ENCODE results near the gene INCENP.
"Not testable (repeated sequence)": the region's sequence is repeated elsewhere in the genome, so short reads cannot be mapped to it uniquely, and the experiment has no call there.

The INCENP gene

GRCh38 chr11:62123669-62124185 lies at the start of gene INCENP:
Gene INCENP (plus strand): TSS chr11:62124011. CDS start chr11:62128162, 4,151 bp downstream.
- H3K27me3 ChIP-seq (ENCODE audit: control insufficient read depth in 1 of 2, insufficient read depth in 2 of 2, low read length in 2 of 2) = no peaks in the 10 kb centered on the region
- peak within 1 kb of the TSS; percentile 93 to 96 for H3K9ac ChIP-seq (ENCODE audit: low read depth in 1 of 2, low read length in 2 of 2)
- no peaks in the 10 kb centered on the region for H3K9me3 ChIP-seq (ENCODE audit: control insufficient read depth in 1 of 2, low read length in 2 of 2)
- H3K36me3 ChIP-seq (ENCODE audit: control insufficient read depth in 1 of 2, insufficient read depth in 2 of 2, low read length in 2 of 2) = peaks cover 0 to 7% of the 10 kb centered on the region in 2 donors
- H3K4me3 ChIP-seq (ENCODE audit: low read depth in 1 of 2, low read length in 2 of 2) = peak within 1 kb of the TSS; percentile 94 to 98
- H3K27ac ChIP-seq (ENCODE audit: low read depth, low read length) = peak within 1 kb of the TSS; percentile 50
- H3K4me1 ChIP-seq (ENCODE audit: control insufficient read depth in 1 of 2, insufficient read depth in 2 of 2, low read length in 2 of 2) = peaks cover 14 to 15% of the 10 kb centered on the region in 2 donors

GRCh38 chr11:62075438-62075837 lies 48.4 kb upstream of the INCENP start:
- Histone ChIP-seq H3K4me3 (ENCODE audit: low read depth in 1 of 2, low read length in 2 of 2) (no peak overlapping the region), H3K4me1 (ENCODE audit: control insufficient read depth in 1 of 2, insufficient read depth in 2 of 2, low read length in 2 of 2) (no peaks in the 10 kb centered on the region), H3K27ac (ENCODE audit: low read depth, low read length) (no peak overlapping the region), H3K9ac (ENCODE audit: low read depth in 1 of 2, low read length in 2 of 2) (no peak overlapping the region), H3K36me3 (ENCODE audit: control insufficient read depth in 1 of 2, insufficient read depth in 2 of 2, low read length in 2 of 2) (no peaks in the 10 kb centered on the region), H3K27me3 (ENCODE audit: control insufficient read depth in 1 of 2, insufficient read depth in 2 of 2, low read length in 2 of 2) (no peaks in the 10 kb centered on the region), H3K9me3 (ENCODE audit: control insufficient read depth in 1 of 2, low read length in 2 of 2) (no peaks in the 10 kb centered on the region)

- H3K27me3 ChIP-seq (ENCODE audit: control insufficient read depth in 1 of 2, insufficient read depth in 2 of 2, low read length in 2 of 2) = no peaks in the 10 kb centered on the region
- H3K4me1 ChIP-seq (ENCODE audit: control insufficient read depth in 1 of 2, insufficient read depth in 2 of 2, low read length in 2 of 2) = no peaks in the 10 kb centered on the region
- H3K27ac ChIP-seq (ENCODE audit: low read depth, low read length) = no peak overlapping the region
- H3K4me3 ChIP-seq (ENCODE audit: low read depth in 1 of 2, low read length in 2 of 2) = no peak overlapping the region
- H3K9ac ChIP-seq (ENCODE audit: low read depth in 1 of 2, low read length in 2 of 2) = no peak overlapping the region
- H3K9me3 ChIP-seq (ENCODE audit: control insufficient read depth in 1 of 2, low read length in 2 of 2) = no peaks in the 10 kb centered on the region
- H3K36me3 ChIP-seq (ENCODE audit: control insufficient read depth in 1 of 2, insufficient read depth in 2 of 2, low read length in 2 of 2) = no peaks in the 10 kb centered on the region
Measured at GRCh38 chr11:62077132-62077531, 46.7 kb upstream of the INCENP start.

GRCh38 chr11:62081378-62082291 lies 42.2 kb upstream of the INCENP start:
- Histone ChIP-seq H3K36me3 (ENCODE audit: control insufficient read depth in 1 of 2, insufficient read depth in 2 of 2, low read length in 2 of 2) (no peaks in the 10 kb centered on the region), H3K9ac (ENCODE audit: low read depth in 1 of 2, low read length in 2 of 2) (no peak overlapping the region), H3K4me3 (ENCODE audit: low read depth in 1 of 2, low read length in 2 of 2) (no peak overlapping the region), H3K27me3 (ENCODE audit: control insufficient read depth in 1 of 2, insufficient read depth in 2 of 2, low read length in 2 of 2) (no peaks in the 10 kb centered on the region), H3K4me1 (ENCODE audit: control insufficient read depth in 1 of 2, insufficient read depth in 2 of 2, low read length in 2 of 2) (no peaks in the 10 kb centered on the region), H3K27ac (ENCODE audit: low read depth, low read length) (no peak overlapping the region), H3K9me3 (ENCODE audit: control insufficient read depth in 1 of 2, low read length in 2 of 2) (no peaks in the 10 kb centered on the region)

- no peak overlapping the region for H3K27ac ChIP-seq (ENCODE audit: low read depth, low read length)
- H3K9me3 ChIP-seq (ENCODE audit: control insufficient read depth in 1 of 2, low read length in 2 of 2) = no peaks in the 10 kb centered on the region
- no peak overlapping the region for H3K9ac ChIP-seq (ENCODE audit: low read depth in 1 of 2, low read length in 2 of 2)
- no peaks in the 10 kb centered on the region for H3K36me3 ChIP-seq (ENCODE audit: control insufficient read depth in 1 of 2, insufficient read depth in 2 of 2, low read length in 2 of 2)
- no peak overlapping the region for H3K4me3 ChIP-seq (ENCODE audit: low read depth in 1 of 2, low read length in 2 of 2)
- H3K27me3 ChIP-seq (ENCODE audit: control insufficient read depth in 1 of 2, insufficient read depth in 2 of 2, low read length in 2 of 2) = no peaks in the 10 kb centered on the region
- H3K4me1 ChIP-seq (ENCODE audit: control insufficient read depth in 1 of 2, insufficient read depth in 2 of 2, low read length in 2 of 2) = no peaks in the 10 kb centered on the region
Measured at GRCh38 chr11:62082292-62082657, 41.5 kb upstream of the INCENP start.

GRCh38 chr11:62084801-62085200 lies 39.0 kb upstream of the INCENP start:
- H3K9ac ChIP-seq (ENCODE audit: low read depth in 1 of 2, low read length in 2 of 2); H3K27me3 ChIP-seq (ENCODE audit: control insufficient read depth in 1 of 2, insufficient read depth in 2 of 2, low read length in 2 of 2); H3K27ac ChIP-seq (ENCODE audit: low read depth, low read length); H3K4me1 ChIP-seq (ENCODE audit: control insufficient read depth in 1 of 2, insufficient read depth in 2 of 2, low read length in 2 of 2); H3K4me3 ChIP-seq (ENCODE audit: low read depth in 1 of 2, low read length in 2 of 2); H3K9me3 ChIP-seq (ENCODE audit: control insufficient read depth in 1 of 2, low read length in 2 of 2); H3K36me3 ChIP-seq (ENCODE audit: control insufficient read depth in 1 of 2, insufficient read depth in 2 of 2, low read length in 2 of 2): not testable (repeated sequence)

- H3K4me1 ChIP-seq (ENCODE audit: control insufficient read depth in 1 of 2, insufficient read depth in 2 of 2, low read length in 2 of 2) = no peaks in the 10 kb centered on the region
- H3K9me3 ChIP-seq (ENCODE audit: control insufficient read depth in 1 of 2, low read length in 2 of 2) = peaks cover 1 to 3% of the 10 kb centered on the region in 2 donors
- no peak overlapping the region for H3K27ac ChIP-seq (ENCODE audit: low read depth, low read length)
- H3K9ac ChIP-seq (ENCODE audit: low read depth in 1 of 2, low read length in 2 of 2) = no peak overlapping the region
- H3K36me3 ChIP-seq (ENCODE audit: control insufficient read depth in 1 of 2, insufficient read depth in 2 of 2, low read length in 2 of 2) = no peaks in the 10 kb centered on the region
- H3K4me3 ChIP-seq (ENCODE audit: low read depth in 1 of 2, low read length in 2 of 2) = no peak overlapping the region
- no peaks in the 10 kb centered on the region for H3K27me3 ChIP-seq (ENCODE audit: control insufficient read depth in 1 of 2, insufficient read depth in 2 of 2, low read length in 2 of 2)
Measured at GRCh38 chr11:62087694-62088093, 36.1 kb upstream of the INCENP start.

- H3K4me1 ChIP-seq (ENCODE audit: control insufficient read depth in 1 of 2, insufficient read depth in 2 of 2, low read length in 2 of 2) = no peaks in the 10 kb centered on the region
- H3K9me3 ChIP-seq (ENCODE audit: control insufficient read depth in 1 of 2, low read length in 2 of 2) = peaks cover 1 to 3% of the 10 kb centered on the region in 2 donors
- H3K4me3 ChIP-seq (ENCODE audit: low read depth in 1 of 2, low read length in 2 of 2) = no peak overlapping the region
- H3K36me3 ChIP-seq (ENCODE audit: control insufficient read depth in 1 of 2, insufficient read depth in 2 of 2, low read length in 2 of 2) = no peaks in the 10 kb centered on the region
- no peaks in the 10 kb centered on the region for H3K27me3 ChIP-seq (ENCODE audit: control insufficient read depth in 1 of 2, insufficient read depth in 2 of 2, low read length in 2 of 2)
- H3K27ac ChIP-seq (ENCODE audit: low read depth, low read length) = no peak overlapping the region
- no peak overlapping the region for H3K9ac ChIP-seq (ENCODE audit: low read depth in 1 of 2, low read length in 2 of 2)
Measured at GRCh38 chr11:62088331-62088933, 35.4 kb upstream of the INCENP start.

GRCh38 chr11:62103141-62103540 lies 20.7 kb upstream of the INCENP start:
- no peaks in the 10 kb centered on the region for H3K27me3 ChIP-seq (ENCODE audit: control insufficient read depth in 1 of 2, insufficient read depth in 2 of 2, low read length in 2 of 2)
- H3K4me1 ChIP-seq (ENCODE audit: control insufficient read depth in 1 of 2, insufficient read depth in 2 of 2, low read length in 2 of 2) = peaks cover 8% of the 10 kb centered on the region in 2 donors
- no peak overlapping the region for H3K4me3 ChIP-seq (ENCODE audit: low read depth in 1 of 2, low read length in 2 of 2)
- no peaks in the 10 kb centered on the region for H3K36me3 ChIP-seq (ENCODE audit: control insufficient read depth in 1 of 2, insufficient read depth in 2 of 2, low read length in 2 of 2)
- no peak overlapping the region for H3K27ac ChIP-seq (ENCODE audit: low read depth, low read length)
- H3K9ac ChIP-seq (ENCODE audit: low read depth in 1 of 2, low read length in 2 of 2) = no peak overlapping the region
- H3K9me3 ChIP-seq (ENCODE audit: control insufficient read depth in 1 of 2, low read length in 2 of 2) = no peaks in the 10 kb centered on the region

GRCh38 chr11:62103986-62104385 lies 19.8 kb upstream of the INCENP start:
- Histone ChIP-seq H3K9ac (ENCODE audit: low read depth in 1 of 2, low read length in 2 of 2) (no peak overlapping the region), H3K9me3 (ENCODE audit: control insufficient read depth in 1 of 2, low read length in 2 of 2) (no peaks in the 10 kb centered on the region), H3K36me3 (ENCODE audit: control insufficient read depth in 1 of 2, insufficient read depth in 2 of 2, low read length in 2 of 2) (no peaks in the 10 kb centered on the region), H3K4me3 (ENCODE audit: low read depth in 1 of 2, low read length in 2 of 2) (no peak overlapping the region), H3K27ac (ENCODE audit: low read depth, low read length) (no peak overlapping the region), H3K27me3 (ENCODE audit: control insufficient read depth in 1 of 2, insufficient read depth in 2 of 2, low read length in 2 of 2) (no peaks in the 10 kb centered on the region), H3K4me1 (ENCODE audit: control insufficient read depth in 1 of 2, insufficient read depth in 2 of 2, low read length in 2 of 2) (peaks cover 8% of the 10 kb centered on the region in 2 donors)
